Thyroid gland (tissue), 4 donors: ENCODE measurements around the gene IFFO2. TPM values are rescaled to one million over a fixed set of nuclear protein-coding genes. Genes with fewer than 3 reads are reported as not detected.

Experiments used
- DNase-seq, 2 donors: peaks; one replicate each; pipeline ENCODE4 v3.0.0-alpha.2; 2019
- H3K27ac ChIP-seq, 3 donors: fragments of 200-600 bp; sonication (generic); 1 replicate in 2 of 3; 2 replicates in 1 of 3; pipeline ENCODE4 v1.5.1; 2016 to 2019; ENCODE audit warnings: mild to moderate bottlenecking in 1 of 3, moderate library complexity in 1 of 3
- H3K27me3 ChIP-seq: fragments of 200-600 bp; sonication (generic); one replicate; pipeline ENCODE4 v1.5.1; 2019
- H3K36me3 ChIP-seq, 2 donors: fragments of 200-600 bp; sonication (generic); one replicate each; pipeline ENCODE4 v1.5.1; 2016 to 2019
- H3K4me1 ChIP-seq, 2 donors: fragments of 200-600 bp; sonication (generic); one replicate each; pipeline ENCODE4 v1.5.1; 2017 to 2019
- H3K4me3 ChIP-seq, 3 donors: fragments of 200-600 bp; sonication (generic); replicated peaks in 1 of 3; 1 replicate in 2 of 3; 2 replicates in 1 of 3; pipeline ENCODE4 v1.5.1; 2016; ENCODE audit warnings: mild to moderate bottlenecking in 1 of 3
- H3K9me3 ChIP-seq: fragments of 200-600 bp; sonication (generic); one replicate; pipeline ENCODE4 v1.5.1; 2017
- CTCF ChIP-seq, 6 experiments: fragments of 200-600 bp in 3 of 6; fragments of 450-650 bp in 3 of 6; sonication (generic) in 3 of 6; IDR thresholded peaks; one replicate each; pipeline ENCODE4 v1.5.1; 2016 to 2019; ENCODE audit warnings: antibody characterized with exemption in 6 of 6, mild to moderate bottlenecking in 2 of 6, inconsistent platforms in 1 of 6, moderate library complexity in 1 of 6
- POLR2A ChIP-seq, 2 donors: fragments of 450-650 bp; IDR thresholded peaks; one replicate each; pipeline ENCODE4 v1.6.1; 2017; ENCODE audit warnings: antibody characterized with exemption in 2 of 2, mild to moderate bottlenecking in 2 of 2, moderate library complexity in 1 of 2
- WGBS, 2 donors: methylation state at CpG; one replicate each; pipeline ENCODE4 v1.1.5; 2017; 5-methylcytosine and 5-hydroxymethylcytosine counted together
- intact Hi-C: fragments of 100-400 bp; cut with DNase I; formaldehyde crosslinking; loops from one replicate; pipeline ENCODE4 v1.15.1; 2023
- total RNA-seq, 4 donors: library from RNA; depleted of rRNA; stranded (reverse); fragments of >200 nt; gene quantifications; one replicate each; pipeline ENCODE4 v1.2.3, GENCODE V29; 2016

Gene IFFO2
- total RNA-seq, 4 donors from 2014 or later: 7.2 to 11.3 (median 10.1) TPM

GRCh38 chr1:18953731-18954231, 2.7 kb downstream of the IFFO2 start:
- H3K27ac ChIP-seq: peak overlapping the region in 2 of 3 donors; percentile 7 to 63
- H3K36me3 ChIP-seq: no peaks in the 10 kb centered on the region
- no peaks in the 10 kb centered on the region for H3K9me3 ChIP-seq
- 63 to 65% methylated on average over 9 to 11 of the region's 11 CpGs for WGBS, 2 donors
- TF ChIP-seq CTCF (IDR thresholded peaks at IDR 0.05) (no peak), POLR2A (IDR thresholded peaks at IDR 0.05) (no peak)
- intact Hi-C loops: loop anchor here (5.0 kb wide), 1 partner anchor 36 kb away; no protein-coding TSS in a partner anchor
- no peak overlapping the region for H3K4me3 ChIP-seq
- no peaks in the 10 kb centered on the region for H3K27me3 ChIP-seq
- DNase-seq: peak; percentile 37 to 47
- H3K4me1 ChIP-seq: peaks cover 56 to 73% of the 10 kb centered on the region in 2 donors

GRCh38 chr1:18951818-18952391, 4.6 kb downstream of the IFFO2 start:
- TF ChIP-seq POLR2A (IDR thresholded peaks at IDR 0.05) (no peak), CTCF (IDR thresholded peaks at IDR 0.05) (no peak)

GRCh38 chr1:18951416-18951815, 5.1 kb downstream of the IFFO2 start:
- Histone ChIP-seq H3K27me3 (no peaks in the 10 kb centered on the region), H3K4me1 (peaks cover 76 to 84% of the 10 kb centered on the region in 2 donors), H3K9me3 (no peaks in the 10 kb centered on the region), H3K27ac (peak overlapping the region; percentile 41 to 89 (median 77)), H3K4me3 (no peak overlapping the region), H3K36me3 (no peaks in the 10 kb centered on the region)
- no peak for TF ChIP-seq CTCF (IDR thresholded peaks at IDR 0.05)
- TF ChIP-seq POLR2A (IDR thresholded peaks at IDR 0.05): no peak
- DNase-seq: no peak
- intact Hi-C loops: loop anchor here (5.0 kb wide), 1 partner anchor 34 kb away; no protein-coding TSS in a partner anchor
- WGBS, 2 donors: 76 to 81% methylated on average over 6 to 8 of the region's 9 CpGs

More at GRCh38 chr1:18951818-18952391, 4.6 kb downstream of the IFFO2 start:
- DNase-seq: no peak
- Histone ChIP-seq H3K27ac (peak overlapping the region in 2 of 3 donors; percentile 77 to 89), H3K4me1 (peaks cover 71 to 80% of the 10 kb centered on the region in 2 donors), H3K4me3 (no peak overlapping the region), H3K36me3 (no peaks in the 10 kb centered on the region), H3K27me3 (no peaks in the 10 kb centered on the region), H3K9me3 (no peaks in the 10 kb centered on the region)
- intact Hi-C loops: loop anchor here (5.0 kb wide), 1 partner anchor 35 kb away; no protein-coding TSS in a partner anchor
- 43 to 44% methylated on average over 8 of the region's 8 CpGs for WGBS, 2 donors

GRCh38 chr1:18950401-18951026, 6.0 kb downstream of the IFFO2 start:
- H3K27me3 ChIP-seq: no peaks in the 10 kb centered on the region
- H3K36me3 ChIP-seq: no peaks in the 10 kb centered on the region
- peak overlapping the region; percentile 41 to 89 (median 77) for H3K27ac ChIP-seq
- TF ChIP-seq POLR2A (IDR thresholded peaks at IDR 0.05) (peak in 1 of 2 donors; percentile 42), CTCF (IDR thresholded peaks at IDR 0.05) (no peak)
- no peaks in the 10 kb centered on the region for H3K9me3 ChIP-seq
- intact Hi-C loops: loop anchor here (5.0 kb wide), 1 partner anchor 33 kb away; no protein-coding TSS in a partner anchor
- WGBS, 2 donors: 48 to 67% methylated on average over 18 to 19 of the region's 19 CpGs
- H3K4me3 ChIP-seq: peak overlapping the region in 1 of 3 donors; percentile 12
- peaks cover 77 to 88% of the 10 kb centered on the region in 2 donors for H3K4me1 ChIP-seq
- peak in 1 of 2 donors; percentile 40 for DNase-seq
